Vagina (tissue), 2 donors: ENCODE measurements around the gene MYL5. TPM values are rescaled to one million over a fixed set of nuclear protein-coding genes. Genes with fewer than 3 reads are reported as not detected.
"Not testable (repeated sequence)": the region's sequence is repeated elsewhere in the genome, so short reads cannot be mapped to it uniquely, and the experiment has no call there.

ENCODE experiments used
- DNase-seq, 2 donors: peaks; one replicate each; pipeline ENCODE4 v3.0.0-alpha.2; 2017; ENCODE audit errors: extremely low spot score in 2 of 2
- H3K27ac ChIP-seq: fragments of 200-600 bp; sonication (generic); one replicate; pipeline ENCODE4 v1.5.1; 2019
- H3K27me3 ChIP-seq: fragments of 200-600 bp; sonication (generic); one replicate; pipeline ENCODE4 v1.5.1; 2019
- H3K36me3 ChIP-seq, 2 donors: fragments of 200-600 bp; sonication (generic); one replicate each; pipeline ENCODE4 v1.5.1; 2017 to 2019
- H3K4me1 ChIP-seq: fragments of 200-600 bp; sonication (generic); one replicate; pipeline ENCODE4 v1.5.1; 2019
- H3K4me3 ChIP-seq, 2 donors: fragments of 200-600 bp; sonication (generic); 1 replicate in 1 of 2; 2 replicates in 1 of 2; pipeline ENCODE4 v1.5.1; 2016 to 2019
- H3K9me3 ChIP-seq: fragments of 200-600 bp; sonication (generic); one replicate; pipeline ENCODE4 v1.5.1; 2019
- CTCF ChIP-seq, 3 experiments: fragments of 450-650 bp in 2 of 3; fragments of 200-600 bp in 1 of 3; sonication (generic) in 1 of 3; IDR thresholded peaks; one replicate each; pipeline ENCODE4 v1.5.1; 2017 to 2019; ENCODE audit warnings: antibody characterized with exemption in 3 of 3, mild to moderate bottlenecking in 2 of 3, moderate library complexity in 2 of 3
- POLR2A ChIP-seq, 2 donors: fragments of 450-650 bp; IDR thresholded peaks; one replicate each; pipeline ENCODE4 v1.6.1; 2017; ENCODE audit warnings: antibody characterized with exemption in 2 of 2, mild to moderate bottlenecking in 2 of 2, moderate library complexity in 2 of 2
- POLR2AphosphoS5 ChIP-seq, 2 donors: sonication (generic); formaldehyde crosslinking; IDR thresholded peaks; one replicate each; pipeline ENCODE4 v1.9.0; 2017; ENCODE audit warnings: antibody characterized with exemption in 2 of 2, mild to moderate bottlenecking in 2 of 2, low read depth in 1 of 2; ENCODE audit not compliant: insufficient read depth in 1 of 2
- intact Hi-C: fragments of 100-400 bp; cut with DNase I; formaldehyde crosslinking; loops from one replicate; pipeline ENCODE4 v1.15.1; 2023
- total RNA-seq: library from RNA; depleted of rRNA; stranded (reverse); fragments of >200 nt; gene quantifications from one replicate; pipeline ENCODE4 v1.2.3, GENCODE V29; 2016

MYL5 gene
- total RNA-seq, 1 donor from 2014 or later, result 3.4 TPM

GRCh38 chr4:667545-667925, 6.8 kb upstream of the MYL5 start:
- TF ChIP-seq POLR2AphosphoS5 (IDR thresholded peaks at IDR 0.05; ENCODE audit: insufficient read depth in 1 of 2, low read depth in 1 of 2) (no peak), POLR2A (IDR thresholded peaks at IDR 0.05) (no peak)
- no peaks in the 10 kb centered on the region for H3K9me3 ChIP-seq
- no peaks in the 10 kb centered on the region for H3K27me3 ChIP-seq
- DNase-seq, result no peak
- H3K4me3 ChIP-seq, result no peak overlapping the region
- peaks cover 0 to 18% of the 10 kb centered on the region in 2 donors for H3K36me3 ChIP-seq
- H3K27ac ChIP-seq, result no peak overlapping the region
- peaks cover 17% of the 10 kb centered on the region for H3K4me1 ChIP-seq
- intact Hi-C loops, result no loop called here

GRCh38 chr4:668219-668618, 6.1 kb upstream of the MYL5 start:
- DNase-seq, intact Hi-C loops, H3K27me3 ChIP-seq, H3K9me3 ChIP-seq, H3K4me3 ChIP-seq, H3K27ac ChIP-seq: not testable (repeated sequence)
- Histone ChIP-seq H3K4me1 (peaks cover 18% of the 10 kb centered on the region), H3K36me3 (peaks cover 0 to 23% of the 10 kb centered on the region in 2 donors)

- Histone ChIP-seq H3K36me3 (peaks cover 0 to 23% of the 10 kb centered on the region in 2 donors), H3K4me1 (peaks cover 14% of the 10 kb centered on the region)
- DNase-seq, H3K27ac ChIP-seq, H3K9me3 ChIP-seq, H3K27me3 ChIP-seq, H3K4me3 ChIP-seq: not testable (repeated sequence)
- intact Hi-C loops, result loop anchor here (5.0 kb wide), 1 partner anchor 112 kb away; no protein-coding TSS in a partner anchor
These were observed 4.4 kb upstream of the MYL5 start for GRCh38 chr4:669806-670559.

GRCh38 chr4:671769-672168, 2.6 kb upstream of the MYL5 start:
- H3K4me3 ChIP-seq, result no peak overlapping the region
- TF ChIP-seq CTCF (IDR thresholded peaks at IDR 0.05) (no peak), POLR2AphosphoS5 (IDR thresholded peaks at IDR 0.05; ENCODE audit: insufficient read depth in 1 of 2, low read depth in 1 of 2) (no peak), POLR2A (IDR thresholded peaks at IDR 0.05) (no peak)
- H3K27ac ChIP-seq, result no peak overlapping the region
- no peaks in the 10 kb centered on the region for H3K9me3 ChIP-seq
- H3K4me1 ChIP-seq, result peaks cover 28% of the 10 kb centered on the region
- intact Hi-C loops, result loop anchor here (5.0 kb wide), 1 partner anchor 111 kb away; no protein-coding TSS in a partner anchor
- no peaks in the 10 kb centered on the region for H3K27me3 ChIP-seq
- peaks cover 0 to 23% of the 10 kb centered on the region in 2 donors for H3K36me3 ChIP-seq
- no peak for DNase-seq

GRCh38 chr4:673349-674091, 822 bp upstream of the MYL5 start:
- peaks cover 0 to 23% of the 10 kb centered on the region in 2 donors for H3K36me3 ChIP-seq
- H3K4me3 ChIP-seq, result peak overlapping the region; percentile 89 to 93
- peak overlapping the region; percentile 37 for H3K27ac ChIP-seq
- TF ChIP-seq CTCF (IDR thresholded peaks at IDR 0.05) (no peak), POLR2A (IDR thresholded peaks at IDR 0.05) (no peak), POLR2AphosphoS5 (IDR thresholded peaks at IDR 0.05; ENCODE audit: insufficient read depth in 1 of 2, low read depth in 1 of 2) (no peak)
- DNase-seq, result peak in 1 of 2 donors; percentile 89
- peaks cover 33% of the 10 kb centered on the region for H3K4me1 ChIP-seq
- intact Hi-C loops, result loop anchor here (2.0 to 5.0 kb wide), 2 partner anchors 31 to 109 kb away; partner anchors contain the start of gene PCGF3
- no peaks in the 10 kb centered on the region for H3K9me3 ChIP-seq
- no peaks in the 10 kb centered on the region for H3K27me3 ChIP-seq

GRCh38 chr4:675036-675882, 917 bp downstream of the MYL5 start:
- H3K4me1 ChIP-seq, result peaks cover 39% of the 10 kb centered on the region
- intact Hi-C loops, result loop anchor here (2.0 kb wide), 1 partner anchor 30 kb away; the partner anchor contains the start of gene PCGF3
- H3K27ac ChIP-seq, result peak overlapping the region; percentile 96
- H3K9me3 ChIP-seq, result no peaks in the 10 kb centered on the region
- TF ChIP-seq POLR2AphosphoS5 (IDR thresholded peaks at IDR 0.05; ENCODE audit: insufficient read depth in 1 of 2, low read depth in 1 of 2), result no peak
- no peak for TF ChIP-seq CTCF (IDR thresholded peaks at IDR 0.05)
- no peak for TF ChIP-seq POLR2A (IDR thresholded peaks at IDR 0.05)
- no peaks in the 10 kb centered on the region for H3K27me3 ChIP-seq
- H3K36me3 ChIP-seq, result peaks cover 0 to 23% of the 10 kb centered on the region in 2 donors
- no peak for DNase-seq
- H3K4me3 ChIP-seq, result peak overlapping the region; percentile 89 to 93
